BLaER1 (cell line): ENCODE measurements around the gene CCDC178.

Experiments used
- H3K27ac ChIP-seq: shearing (Covaris generic); formaldehyde crosslinking; 2 replicates; pipeline ENCODE4 v1.8.1; 2022
- H3K27me3 ChIP-seq: shearing (Covaris generic); formaldehyde crosslinking; 2 replicates; pipeline ENCODE4 v1.8.1; 2022
- H3K36me3 ChIP-seq: shearing (Covaris generic); formaldehyde crosslinking; 2 replicates; pipeline ENCODE4 v1.8.1; 2022
- H3K4me1 ChIP-seq: shearing (Covaris generic); formaldehyde crosslinking; 2 replicates; pipeline ENCODE4 v1.8.1; 2022
- H3K4me2 ChIP-seq: shearing (Covaris generic); formaldehyde crosslinking; 2 replicates; pipeline ENCODE4 v1.8.1; 2022
- H3K4me3 ChIP-seq: shearing (Covaris generic); formaldehyde crosslinking; 2 replicates; pipeline ENCODE4 v1.8.1; 2022
- H3K9ac ChIP-seq: shearing (Covaris generic); formaldehyde crosslinking; 2 replicates; pipeline ENCODE4 v1.8.1; 2022
- H3K9me3 ChIP-seq: shearing (Covaris generic); formaldehyde crosslinking; 2 replicates; pipeline ENCODE4 v1.8.1; 2022
- H4K20me1 ChIP-seq: shearing (Covaris generic); formaldehyde crosslinking; 2 replicates; pipeline ENCODE4 v1.8.1; 2022
- Cebpa-rat ChIP-seq: shearing (Covaris generic); IDR thresholded peaks from 2 replicates; pipeline ENCODE4 v1.8.1; 2022

Gene CCDC178

GRCh38 chr18:32937066-32937465 lies 503.5 kb downstream of the CCDC178 start:
- TF ChIP-seq Cebpa-rat: no peak
- no peak overlapping the region for H3K27ac ChIP-seq
- H3K4me1 ChIP-seq: no peaks in the 10 kb centered on the region
- no peaks in the 10 kb centered on the region for H3K36me3 ChIP-seq
- H3K9ac ChIP-seq: no peak overlapping the region
- H3K27me3 ChIP-seq: no peaks in the 10 kb centered on the region
- H3K4me3 ChIP-seq: no peak overlapping the region
- no peaks in the 10 kb centered on the region for H4K20me1 ChIP-seq
- no peaks in the 10 kb centered on the region for H3K9me3 ChIP-seq
- H3K4me2 ChIP-seq: no peak overlapping the region

GRCh38 chr18:32934201-32934600 lies 506.3 kb downstream of the CCDC178 start:
- no peak overlapping the region for H3K9ac ChIP-seq
- no peaks in the 10 kb centered on the region for H3K36me3 ChIP-seq
- H3K9me3 ChIP-seq: no peaks in the 10 kb centered on the region
- no peak overlapping the region for H3K4me3 ChIP-seq
- TF ChIP-seq Cebpa-rat: no peak
- no peaks in the 10 kb centered on the region for H4K20me1 ChIP-seq
- H3K4me2 ChIP-seq: no peak overlapping the region
- H3K27ac ChIP-seq: no peak overlapping the region
- no peaks in the 10 kb centered on the region for H3K4me1 ChIP-seq
- no peaks in the 10 kb centered on the region for H3K27me3 ChIP-seq

GRCh38 chr18:32930695-32931301 lies 509.7 kb downstream of the CCDC178 start:
- H3K4me3 ChIP-seq: no peak overlapping the region
- H3K36me3 ChIP-seq: no peaks in the 10 kb centered on the region
- H3K4me1 ChIP-seq: no peaks in the 10 kb centered on the region
- TF ChIP-seq Cebpa-rat: no peak
- no peaks in the 10 kb centered on the region for H3K27me3 ChIP-seq
- no peaks in the 10 kb centered on the region for H4K20me1 ChIP-seq
- no peaks in the 10 kb centered on the region for H3K9me3 ChIP-seq
- no peak overlapping the region for H3K4me2 ChIP-seq
- H3K27ac ChIP-seq: no peak overlapping the region
- H3K9ac ChIP-seq: no peak overlapping the region

GRCh38 chr18:32929213-32929612 lies 511.3 kb downstream of the CCDC178 start:
- H3K4me2 ChIP-seq: no peak overlapping the region
- no peaks in the 10 kb centered on the region for H3K36me3 ChIP-seq
- no peaks in the 10 kb centered on the region for H3K9me3 ChIP-seq
- no peaks in the 10 kb centered on the region for H4K20me1 ChIP-seq
- H3K9ac ChIP-seq: no peak overlapping the region
- H3K27me3 ChIP-seq: no peaks in the 10 kb centered on the region
- H3K27ac ChIP-seq: no peak overlapping the region
- TF ChIP-seq Cebpa-rat: no peak
- H3K4me3 ChIP-seq: no peak overlapping the region
- H3K4me1 ChIP-seq: no peaks in the 10 kb centered on the region

- no peak overlapping the region for H3K4me3 ChIP-seq
- no peaks in the 10 kb centered on the region for H3K9me3 ChIP-seq
- peak overlapping the region; percentile 68 for H3K4me2 ChIP-seq
- H3K27ac ChIP-seq: peak overlapping the region; percentile 20; the same call in 1 of the 2 replicates
- TF ChIP-seq Cebpa-rat: no peak
- H3K27me3 ChIP-seq: no peaks in the 10 kb centered on the region
- H3K36me3 ChIP-seq: no peaks in the 10 kb centered on the region
- H3K4me1 ChIP-seq: peaks cover 56% of the 10 kb centered on the region
- H4K20me1 ChIP-seq: no peaks in the 10 kb centered on the region
- H3K9ac ChIP-seq: peak overlapping the region; percentile 10; the same call in 1 of the 2 replicates
Measured at GRCh38 chr18:32922951-32923430, 517.5 kb downstream of the CCDC178 start.

GRCh38 chr18:32920796-32921787 lies 519.4 kb downstream of the CCDC178 start:
- no peak overlapping the region for H3K9ac ChIP-seq
- no peak for TF ChIP-seq Cebpa-rat

GRCh38 chr18:32919799-32920198 lies 520.7 kb downstream of the CCDC178 start:
- no peak for TF ChIP-seq Cebpa-rat
- no peak overlapping the region for H3K9ac ChIP-seq

More at GRCh38 chr18:32920796-32921787, 519.4 kb downstream of the CCDC178 start:
- Histone ChIP-seq H3K4me2 (peak overlapping the region; percentile 68), H3K4me1 (peaks cover 56% of the 10 kb centered on the region), H3K4me3 (no peak overlapping the region), H3K9me3 (no peaks in the 10 kb centered on the region), H4K20me1 (no peaks in the 10 kb centered on the region), H3K27ac (no peak overlapping the region), H3K36me3 (no peaks in the 10 kb centered on the region), H3K27me3 (no peaks in the 10 kb centered on the region)

GRCh38 chr18:32918692-32919250 lies 521.8 kb downstream of the CCDC178 start:
- H3K4me3 ChIP-seq: no peak overlapping the region
- no peaks in the 10 kb centered on the region for H4K20me1 ChIP-seq
- no peak for TF ChIP-seq Cebpa-rat
- no peaks in the 10 kb centered on the region for H3K9me3 ChIP-seq
- no peak overlapping the region for H3K9ac ChIP-seq
- peak overlapping the region; percentile 41 for H3K4me2 ChIP-seq
- H3K27ac ChIP-seq: peak overlapping the region; percentile 10; the same call in 1 of the 2 replicates
- peaks cover 61% of the 10 kb centered on the region for H3K4me1 ChIP-seq
- H3K36me3 ChIP-seq: no peaks in the 10 kb centered on the region
- H3K27me3 ChIP-seq: no peaks in the 10 kb centered on the region

More at GRCh38 chr18:32919799-32920198, 520.7 kb downstream of the CCDC178 start:
- Histone ChIP-seq H3K36me3 (no peaks in the 10 kb centered on the region), H3K4me1 (peaks cover 64% of the 10 kb centered on the region), H3K27me3 (no peaks in the 10 kb centered on the region), H3K27ac (no peak overlapping the region), H3K9me3 (no peaks in the 10 kb centered on the region), H4K20me1 (no peaks in the 10 kb centered on the region), H3K4me2 (peak overlapping the region; percentile 41), H3K4me3 (no peak overlapping the region)

GRCh38 chr18:32915516-32915915 lies 525.0 kb downstream of the CCDC178 start:
- Histone ChIP-seq H3K36me3 (no peaks in the 10 kb centered on the region), H3K4me1 (peaks cover 30% of the 10 kb centered on the region), H3K9me3 (no peaks in the 10 kb centered on the region), H3K4me2 (peak overlapping the region; percentile 22; the same call in 1 of the 2 replicates), H4K20me1 (no peaks in the 10 kb centered on the region), H3K27ac (no peak overlapping the region), H3K4me3 (no peak overlapping the region), H3K27me3 (no peaks in the 10 kb centered on the region), H3K9ac (no peak overlapping the region)
- no peak for TF ChIP-seq Cebpa-rat
